GM19397 (cell line): ENCODE results near the gene GPR37L1.
"Not testable (repeated sequence)": the region's sequence is repeated elsewhere in the genome, so short reads cannot be mapped to it uniquely, and the experiment has no call there.

ENCODE experiments used
- ATAC-seq: cut with Tn5 transposase; IDR thresholded peaks from one replicate; pipeline ENCODE4 v1.9.1; 2021; ENCODE audit warnings: mild to moderate bottlenecking, moderate library complexity; ENCODE audit not compliant: unreplicated experiment

Gene GPR37L1

DNA sequence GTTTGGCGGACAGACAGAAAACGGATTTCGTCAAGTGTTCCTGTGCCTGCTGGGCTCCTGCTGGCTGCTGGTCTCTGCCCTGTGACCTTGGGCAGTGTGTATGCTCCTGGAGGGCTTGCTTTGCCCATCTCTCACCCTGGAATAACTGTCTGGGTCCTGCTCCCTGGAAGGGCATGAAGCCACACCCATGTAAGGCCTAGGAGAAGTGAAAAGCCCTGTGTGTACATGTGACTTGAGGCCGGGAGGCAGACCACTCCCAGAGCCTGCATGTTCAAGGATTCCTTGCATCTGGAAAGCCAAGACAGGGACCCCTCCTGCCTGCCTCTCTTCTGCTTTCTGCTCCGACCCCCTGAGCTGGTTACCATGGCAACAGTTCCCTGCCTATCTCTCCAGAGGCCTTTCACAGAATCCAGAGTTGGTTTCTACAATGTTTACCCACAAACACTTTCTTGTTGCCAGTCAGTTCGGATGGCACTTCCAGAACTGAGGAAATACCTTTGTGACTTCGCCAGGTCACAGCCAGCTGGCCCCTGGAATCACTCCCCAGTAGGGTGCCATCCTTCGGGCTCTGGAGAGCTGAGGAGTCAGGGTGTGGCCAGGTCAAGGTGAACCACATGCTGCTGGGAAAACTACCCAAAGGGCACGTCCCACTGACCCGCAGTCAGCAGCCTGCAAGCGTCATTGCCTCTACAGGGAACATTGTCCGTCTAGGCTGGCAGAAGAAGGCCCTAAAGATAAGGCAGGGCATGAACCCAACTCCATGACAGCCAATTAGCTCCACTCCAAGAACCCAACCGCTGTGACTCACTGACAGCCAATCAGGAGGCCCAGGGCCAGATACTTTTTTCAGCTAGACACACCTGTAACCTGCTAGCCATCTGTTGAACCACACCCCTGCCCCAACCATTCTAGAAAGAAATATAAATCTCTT lies 14.7 kb upstream of the GPR37L1 start:
- no peak for ATAC-seq

DNA sequence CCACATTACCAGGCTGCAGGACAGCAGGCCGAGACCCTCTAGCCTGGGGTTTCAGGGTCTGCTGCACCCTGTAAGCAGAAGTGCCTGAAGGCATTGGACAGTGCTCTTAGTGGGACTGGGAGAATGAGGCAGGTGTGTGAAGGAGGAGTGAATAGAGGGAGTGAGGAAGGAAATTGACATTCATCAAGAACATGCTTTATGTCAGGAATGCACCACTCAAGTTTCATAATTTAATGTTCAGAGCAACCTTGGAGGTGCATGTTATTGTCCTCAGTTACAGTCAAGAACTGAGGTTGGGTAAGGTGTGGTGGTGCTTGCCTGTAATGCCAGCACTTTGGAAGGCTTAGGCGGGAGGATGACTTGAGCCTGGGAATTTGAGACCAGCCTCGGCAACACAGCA lies 11.7 kb upstream of the GPR37L1 start:
- ATAC-seq, result no peak

DNA sequence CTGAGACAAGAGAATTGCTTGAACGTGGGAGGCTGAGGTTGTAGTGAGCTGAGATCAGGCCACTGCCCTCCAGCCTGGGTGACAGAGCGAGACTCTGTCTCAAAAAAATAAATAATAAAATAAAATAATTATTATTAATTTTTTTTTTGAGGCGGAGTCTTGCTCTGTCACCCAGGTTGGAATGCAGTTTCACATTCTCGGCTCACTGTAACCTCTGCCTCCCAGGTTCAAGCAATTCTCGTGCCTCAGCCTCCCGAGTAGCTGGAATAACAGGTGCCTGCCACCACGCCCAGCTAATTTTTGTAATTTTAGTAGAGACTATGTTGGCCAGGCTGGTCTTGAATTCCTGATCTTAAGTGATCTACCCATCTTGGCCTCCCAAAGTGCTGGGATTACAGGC lies 11.1 kb upstream of the GPR37L1 start:
- not testable (repeated sequence) for ATAC-seq

DNA sequence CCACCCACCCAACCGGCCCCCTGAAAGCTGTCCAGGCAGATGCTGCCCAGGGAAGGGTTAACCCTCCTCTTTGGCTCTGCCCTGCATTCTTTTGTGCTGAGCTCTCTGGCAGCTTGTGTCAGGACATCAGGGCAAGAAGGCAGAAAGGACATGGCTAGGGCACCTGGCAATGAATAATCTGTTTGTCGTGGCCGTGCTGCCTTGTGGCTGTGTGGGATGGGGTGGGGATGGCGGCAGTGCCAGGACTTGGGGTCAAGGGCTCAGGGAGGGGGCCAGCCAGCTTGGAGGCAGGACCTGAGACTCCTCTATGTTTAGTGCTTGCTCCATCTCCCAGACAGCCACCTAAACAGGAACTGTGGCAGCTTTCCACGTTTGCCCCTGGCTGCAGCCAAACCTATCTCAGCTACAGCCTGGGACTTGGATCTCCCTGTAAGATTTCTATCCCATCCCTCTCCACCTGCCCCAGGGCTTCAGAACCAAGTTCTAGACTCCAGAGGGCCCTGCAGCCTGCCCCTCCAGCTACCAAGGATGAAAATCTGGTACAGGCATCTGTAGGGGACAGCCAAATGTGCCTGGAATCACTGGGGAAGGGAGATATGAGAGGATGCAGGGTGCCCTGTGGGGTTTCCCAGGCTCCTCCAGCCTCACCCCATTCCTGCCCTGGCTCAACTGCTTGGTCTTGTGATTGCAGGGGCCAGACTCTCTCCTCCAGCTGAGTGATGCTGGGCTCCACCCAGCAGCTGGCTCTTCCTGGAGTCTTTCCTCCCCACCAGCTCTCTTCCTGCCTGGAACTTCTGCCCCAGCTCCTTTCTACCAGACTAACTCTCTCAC lies 9.6 kb upstream of the GPR37L1 start:
- ATAC-seq, result no peak

DNA sequence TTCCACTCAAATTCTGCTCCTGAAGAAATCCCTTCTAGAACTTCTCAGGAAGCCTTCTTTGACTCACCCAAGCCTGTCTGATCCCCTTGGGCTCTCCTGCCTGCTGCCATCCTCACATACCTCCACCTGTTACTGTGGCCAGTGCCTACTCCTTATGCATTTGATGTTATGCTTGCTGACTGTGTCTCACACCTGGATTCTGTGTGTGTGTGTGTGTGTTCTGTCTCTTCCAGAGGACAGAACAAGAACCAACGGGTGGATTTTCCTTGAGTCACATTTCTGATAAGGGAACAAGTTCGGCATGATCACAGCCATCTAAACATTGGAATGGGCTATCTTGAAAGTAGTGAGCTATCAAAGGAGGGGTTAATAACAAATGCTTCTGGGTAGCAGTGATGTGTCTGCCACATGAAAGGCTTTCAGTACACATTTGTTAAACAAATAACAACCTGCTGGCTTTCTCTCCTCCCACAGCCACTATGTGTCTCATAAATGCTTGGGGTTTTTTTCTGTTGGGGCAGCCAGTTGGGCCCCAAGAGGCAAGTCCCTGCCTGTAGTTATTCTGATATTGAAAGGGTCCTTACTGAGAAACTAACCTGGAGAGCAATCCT lies 8.9 kb upstream of the GPR37L1 start:
- no peak for ATAC-seq

DNA sequence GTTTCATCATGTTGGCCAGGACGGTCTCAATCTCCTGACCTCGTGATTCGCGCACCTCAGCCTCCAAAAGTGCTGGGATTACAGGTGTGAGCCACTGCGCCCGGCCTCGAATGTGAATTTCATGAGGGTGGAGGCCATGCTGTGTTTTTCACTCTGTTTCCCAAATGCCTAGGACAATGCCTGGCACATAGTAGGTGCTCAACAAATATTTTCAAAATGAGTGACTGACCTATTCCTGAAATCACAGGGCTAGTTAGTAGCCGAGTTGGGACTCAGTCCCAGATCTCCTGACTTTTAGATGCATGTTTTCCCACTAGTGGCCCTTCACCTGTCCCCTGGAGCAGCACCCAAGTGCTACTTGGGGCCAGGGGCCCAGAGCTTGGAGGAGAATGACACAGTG lies 6.4 kb upstream of the GPR37L1 start:
- ATAC-seq, result no peak

DNA sequence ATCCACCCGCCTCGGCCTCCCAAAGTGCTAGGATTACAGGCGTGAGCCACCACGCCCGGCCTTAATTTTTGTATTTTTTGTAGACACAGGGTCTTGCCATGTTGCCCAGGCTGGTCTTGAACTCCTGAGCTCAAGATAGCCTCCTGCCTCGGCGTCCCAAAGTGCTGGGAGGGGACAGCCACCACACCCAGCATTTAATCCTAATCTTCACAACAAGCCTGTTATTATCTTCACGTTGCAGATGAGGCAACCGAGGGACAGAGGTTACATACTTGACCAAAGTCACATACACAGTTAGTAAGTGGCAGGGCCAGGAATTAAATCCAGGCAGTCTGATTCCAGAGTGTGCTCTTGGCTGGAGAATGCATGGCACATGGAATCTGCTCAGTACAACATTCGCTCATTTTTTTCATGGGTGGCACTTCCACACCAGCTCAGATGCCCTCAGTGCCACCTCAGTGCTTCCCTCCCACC lies 4.8 kb upstream of the GPR37L1 start:
- no peak for ATAC-seq

DNA sequence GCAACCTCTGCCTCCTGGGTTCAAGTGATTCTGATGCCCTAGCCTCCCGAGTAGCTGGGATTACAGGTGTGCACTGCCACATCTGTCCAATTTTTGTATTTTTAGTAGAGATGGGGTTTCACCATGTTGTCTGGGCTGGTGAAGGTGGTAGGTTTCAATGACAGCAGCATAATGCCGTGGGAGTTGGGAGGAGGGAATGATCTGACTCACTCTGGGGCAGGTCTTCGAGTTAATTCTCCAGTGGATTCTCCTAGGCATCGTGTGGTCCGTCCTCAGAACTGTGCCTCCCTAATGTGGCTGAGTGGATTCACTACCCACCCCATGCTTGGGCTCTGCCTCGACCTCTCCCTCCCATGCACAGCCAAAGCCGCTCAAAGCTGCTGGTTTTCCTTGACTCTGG lies 1.7 kb upstream of the GPR37L1 start:
- ATAC-seq, result no peak

DNA sequence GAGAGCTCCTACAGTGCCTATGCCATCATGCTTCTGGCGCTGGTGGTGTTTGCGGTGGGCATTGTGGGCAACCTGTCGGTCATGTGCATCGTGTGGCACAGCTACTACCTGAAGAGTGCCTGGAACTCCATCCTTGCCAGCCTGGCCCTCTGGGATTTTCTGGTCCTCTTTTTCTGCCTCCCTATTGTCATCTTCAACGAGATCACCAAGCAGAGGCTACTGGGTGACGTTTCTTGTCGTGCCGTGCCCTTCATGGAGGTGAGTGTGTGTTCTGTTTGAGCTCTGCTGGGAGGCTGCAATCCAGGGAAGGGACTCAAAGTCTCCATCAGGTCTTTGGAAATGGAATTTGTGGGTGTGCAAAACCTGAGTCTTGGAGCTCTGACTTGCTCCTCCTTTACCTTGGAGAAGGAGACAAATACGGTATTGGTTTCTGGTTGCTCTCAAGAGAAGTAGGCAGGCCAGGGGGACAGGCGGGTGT lies 658 bp downstream of the GPR37L1 start:
- no peak for ATAC-seq

DNA sequence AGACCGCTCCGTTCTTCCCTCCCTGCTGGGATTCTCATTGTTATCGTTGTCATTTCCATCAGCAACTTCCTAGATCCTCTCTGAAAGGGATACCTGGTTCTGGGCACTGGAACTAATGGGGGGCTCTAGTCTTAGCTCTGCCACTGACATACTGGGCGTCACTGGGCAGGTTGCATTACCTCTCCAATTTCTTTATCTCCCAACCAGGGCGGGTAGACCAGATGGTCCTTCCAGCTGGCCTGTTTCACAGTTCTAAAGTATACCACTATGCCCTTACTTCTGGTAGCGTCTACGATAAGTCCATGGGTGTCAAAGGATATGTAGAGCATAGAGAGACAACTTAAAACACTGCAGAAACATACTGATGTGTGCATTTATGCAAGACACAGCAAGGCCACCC lies 1.4 kb downstream of the GPR37L1 start:
- ATAC-seq, result no peak

DNA sequence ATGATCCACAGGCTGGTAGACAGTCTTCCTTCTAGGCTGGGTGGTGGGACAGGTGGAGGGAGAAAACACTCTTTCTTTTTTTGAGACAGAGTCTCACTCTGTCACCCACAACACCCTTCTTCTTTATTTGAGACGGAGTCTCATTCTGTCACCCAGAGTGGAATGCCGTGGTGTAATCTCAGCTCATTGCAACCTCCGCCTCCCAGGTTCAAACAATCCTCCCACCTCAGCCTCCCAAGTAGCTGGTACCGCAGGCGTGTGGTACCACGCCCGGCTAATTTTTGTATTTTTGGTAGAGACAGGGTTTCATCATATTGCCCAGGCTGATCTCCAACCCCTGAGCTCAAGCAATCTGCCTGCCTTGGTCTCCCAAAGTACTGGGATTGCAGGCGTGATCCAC lies 2.9 kb downstream of the GPR37L1 start:
- ATAC-seq, result no peak

DNA sequence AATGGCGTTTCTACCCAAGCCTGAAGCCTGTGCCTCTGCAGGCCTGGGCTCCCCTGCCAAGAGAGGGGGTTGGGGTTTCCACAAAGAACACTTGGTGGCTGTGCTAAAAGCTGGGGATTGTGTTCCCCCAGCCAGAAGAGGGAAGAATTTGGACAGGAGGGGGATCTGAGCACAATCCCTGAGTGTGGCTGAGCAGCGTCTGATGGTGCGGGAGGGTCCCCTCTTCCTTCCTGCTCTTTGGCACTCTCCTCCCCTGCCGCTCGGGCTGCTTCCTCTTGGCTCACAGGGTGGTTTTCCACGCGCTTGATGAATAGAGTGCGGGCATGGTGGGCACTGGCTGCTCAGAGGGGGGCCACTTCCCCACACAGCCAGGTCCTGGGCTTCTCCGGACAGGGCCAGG lies 3.7 kb downstream of the GPR37L1 start:
- no peak for ATAC-seq

DNA sequence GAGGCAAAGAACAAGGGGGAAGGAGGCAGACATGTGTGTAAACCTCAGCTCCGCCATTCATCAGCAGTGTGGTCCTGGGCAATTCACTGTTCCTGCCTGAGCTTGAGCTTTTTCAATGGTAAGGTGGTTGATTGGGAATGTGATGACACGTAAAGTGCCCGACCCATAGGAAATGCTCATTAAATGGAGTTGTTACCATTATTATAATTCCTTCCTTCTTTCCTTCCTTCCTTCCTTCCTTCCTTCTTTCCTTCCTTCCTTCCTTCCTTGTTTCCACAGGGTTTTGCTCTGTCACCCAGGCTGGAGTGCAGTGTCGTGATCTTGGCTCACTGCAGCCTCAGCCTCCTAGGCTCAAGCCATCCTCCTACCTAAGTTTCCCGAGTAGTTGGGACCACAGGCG lies 4.3 kb downstream of the GPR37L1 start:
- ATAC-seq, result no peak

DNA sequence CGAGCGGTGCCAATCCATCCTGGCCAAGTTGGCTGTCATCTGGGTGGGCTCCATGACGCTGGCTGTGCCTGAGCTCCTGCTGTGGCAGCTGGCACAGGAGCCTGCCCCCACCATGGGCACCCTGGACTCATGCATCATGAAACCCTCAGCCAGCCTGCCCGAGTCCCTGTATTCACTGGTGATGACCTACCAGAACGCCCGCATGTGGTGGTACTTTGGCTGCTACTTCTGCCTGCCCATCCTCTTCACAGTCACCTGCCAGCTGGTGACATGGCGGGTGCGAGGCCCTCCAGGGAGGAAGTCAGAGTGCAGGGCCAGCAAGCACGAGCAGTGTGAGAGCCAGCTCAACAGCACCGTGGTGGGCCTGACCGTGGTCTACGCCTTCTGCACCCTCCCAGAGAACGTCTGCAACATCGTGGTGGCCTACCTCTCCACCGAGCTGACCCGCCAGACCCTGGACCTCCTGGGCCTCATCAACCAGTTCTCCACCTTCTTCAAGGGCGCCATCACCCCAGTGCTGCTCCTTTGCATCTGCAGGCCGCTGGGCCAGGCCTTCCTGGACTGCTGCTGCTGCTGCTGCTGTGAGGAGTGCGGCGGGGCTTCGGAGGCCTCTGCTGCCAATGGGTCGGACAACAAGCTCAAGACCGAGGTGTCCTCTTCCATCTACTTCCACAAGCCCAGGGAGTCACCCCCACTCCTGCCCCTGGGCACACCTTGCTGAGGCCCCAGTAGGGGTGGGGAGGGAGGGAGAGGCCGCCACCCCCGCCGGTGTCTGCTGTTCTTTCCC lies 5.3 kb downstream of the GPR37L1 start:
- no peak for ATAC-seq

DNA sequence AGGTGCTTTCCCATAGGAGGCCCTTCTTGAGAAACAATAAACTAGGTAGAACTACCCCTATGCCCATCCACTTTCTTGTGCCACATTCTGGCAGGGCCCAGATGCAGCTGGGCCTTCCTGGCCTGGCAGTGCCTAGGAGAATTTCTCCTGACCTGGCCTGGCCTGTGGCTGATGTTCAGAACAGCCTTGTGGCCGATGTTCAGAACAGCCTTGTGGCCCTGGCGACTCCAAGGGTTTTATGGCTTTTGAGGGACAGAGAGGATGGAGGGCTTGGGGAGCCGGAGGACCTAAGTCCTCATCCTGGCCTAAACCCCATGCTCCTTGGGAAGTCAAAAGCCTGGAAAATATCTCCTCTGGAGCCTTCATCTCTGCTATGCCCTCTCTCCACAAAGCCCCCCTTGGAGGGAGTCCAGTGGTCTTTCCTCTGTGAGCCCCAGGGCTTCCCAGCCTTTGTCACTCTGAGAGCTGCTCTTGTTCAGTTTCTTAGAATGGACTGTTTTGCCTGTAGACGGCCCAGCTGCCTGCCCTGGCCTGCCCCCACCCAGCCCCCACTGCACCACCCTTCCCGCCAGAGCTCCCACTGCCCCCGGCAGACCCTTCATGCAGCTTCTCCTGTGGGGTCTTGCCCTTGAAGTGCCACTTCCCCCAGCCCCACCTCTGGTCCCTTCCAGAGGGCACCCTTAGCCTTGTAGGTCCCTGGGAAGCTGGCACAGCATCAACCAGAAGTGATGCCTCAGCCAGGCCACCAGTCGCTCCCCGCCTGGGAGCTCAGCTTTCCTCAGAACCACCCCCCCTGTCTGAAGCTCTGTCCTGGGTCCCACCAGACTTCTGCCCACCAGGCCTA lies 7.0 kb downstream of the GPR37L1 start:
- no peak for ATAC-seq

DNA sequence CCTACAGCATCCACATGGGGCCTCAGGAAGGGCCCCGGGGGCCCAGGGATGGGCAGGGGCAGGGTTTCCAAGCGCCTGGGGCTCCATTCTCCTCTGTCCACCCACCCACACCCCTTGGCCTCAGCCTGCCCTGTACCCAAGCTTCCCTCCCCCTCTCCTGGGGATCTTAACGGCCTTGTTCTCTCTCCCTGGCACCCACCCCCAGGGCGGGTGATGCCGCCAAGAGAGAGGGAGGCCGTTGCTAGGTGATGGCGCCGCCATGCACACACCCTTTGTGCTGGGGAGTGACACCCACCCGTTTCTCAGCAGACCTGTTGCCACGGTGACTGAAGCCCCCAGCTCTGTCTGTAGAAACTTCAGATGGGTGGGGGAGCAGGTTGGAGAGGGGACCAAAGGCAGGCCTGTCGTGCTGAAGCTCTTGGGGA lies 7.6 kb downstream of the GPR37L1 start:
- ATAC-seq, result no peak

DNA sequence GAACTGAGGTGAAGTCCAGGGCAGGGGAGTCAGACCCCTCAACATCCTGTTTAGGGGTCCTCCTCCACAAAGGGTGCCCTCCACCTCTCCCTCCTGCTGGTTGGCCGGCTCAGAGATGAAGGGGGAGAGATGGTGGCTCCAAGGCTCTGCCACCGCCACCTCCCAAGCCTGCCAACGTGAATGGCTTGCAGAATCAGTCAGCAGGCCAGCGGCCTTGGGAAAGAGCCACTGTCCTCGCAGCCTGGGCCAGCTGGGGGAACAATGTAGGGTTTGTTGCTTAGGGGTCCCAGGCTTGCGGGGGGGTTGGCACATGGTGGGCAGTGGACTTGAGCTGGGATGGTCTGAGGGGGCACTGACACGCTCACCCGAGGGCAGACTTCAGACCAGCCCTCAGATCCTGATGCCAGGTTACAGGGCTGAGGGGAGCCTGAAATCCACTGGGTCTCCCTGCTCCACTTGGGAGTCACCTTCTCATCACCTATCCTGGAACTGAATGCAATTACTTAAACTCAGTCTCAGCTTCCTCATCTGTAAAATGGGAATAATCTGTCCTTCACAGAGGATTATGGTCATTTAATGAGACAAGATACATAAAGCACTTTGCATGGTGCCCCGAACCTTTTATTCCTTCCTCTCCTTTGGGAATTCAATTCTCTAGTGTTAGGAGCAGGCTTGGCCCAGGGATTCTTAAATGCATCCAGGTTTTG lies 8.3 kb downstream of the GPR37L1 start:
- no peak for ATAC-seq

DNA sequence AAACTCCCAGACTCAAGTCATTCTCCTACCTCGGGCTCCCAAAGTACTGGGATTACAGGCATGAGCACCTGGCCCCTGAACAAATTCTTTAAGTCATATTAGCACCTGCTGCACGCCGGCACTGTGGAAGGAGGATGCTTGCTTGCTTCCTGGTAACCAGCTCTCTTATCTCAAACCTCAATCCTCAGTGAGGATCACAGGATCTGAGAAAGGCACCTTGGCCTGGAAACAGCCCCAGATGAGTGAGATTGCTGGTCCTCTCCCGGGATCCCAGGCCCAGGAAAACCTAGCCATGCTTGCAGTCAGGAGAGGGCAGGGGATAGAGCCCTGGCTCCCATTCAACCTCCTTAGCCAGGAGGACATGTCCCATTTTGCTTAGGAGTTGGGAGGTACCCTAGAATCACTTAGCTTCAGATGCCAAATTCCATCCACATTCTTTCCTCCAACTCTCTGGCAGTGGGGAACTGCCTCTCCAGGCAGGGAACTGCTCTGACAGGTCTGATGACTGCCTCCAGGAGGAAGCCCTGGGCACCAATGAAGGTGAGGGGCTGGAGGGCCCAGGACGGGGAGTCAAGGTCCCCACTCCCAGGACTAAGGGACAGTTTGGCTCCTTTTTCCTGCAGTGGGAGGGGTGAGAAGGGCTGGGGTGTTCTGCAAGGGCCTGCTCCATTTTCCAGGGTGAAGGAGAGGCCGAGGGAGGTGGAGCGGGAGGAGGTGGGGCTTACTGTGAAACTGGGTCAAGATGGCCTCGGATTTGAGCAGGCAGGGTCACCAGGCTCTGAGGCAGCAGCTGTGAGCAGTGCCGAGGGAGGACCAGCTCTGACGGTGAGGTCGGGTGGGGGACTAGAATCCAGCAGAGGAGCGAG lies 9.5 kb downstream of the GPR37L1 start:
- ATAC-seq, result no peak
